SK-N-SH treated with all-trans-retinoic acid at 6 μM for 48 hours (cell line): ENCODE results near the gene MIOX.

Experiments
- CSDC2 ChIP-seq: fragments of 250-450 bp; sonication (Bioruptor Pico); IDR thresholded peaks from 2 replicates; pipeline ENCODE4 v1.5.0; 2020; ENCODE audit warnings: mild to moderate bottlenecking, moderate library complexity
- OSR1 ChIP-seq: fragments of 250-450 bp; sonication (Bioruptor Pico); IDR thresholded peaks from 2 replicates; pipeline ENCODE4 v1.8.0; 2022; ENCODE audit warnings: moderate library complexity, mild to moderate bottlenecking, inconsistent platforms
- TOX ChIP-seq: fragments of 250-450 bp; sonication (Bioruptor Pico); IDR thresholded peaks from 2 replicates; pipeline ENCODE4 v1.8.0; 2021; ENCODE audit warnings: mild to moderate bottlenecking, moderate library complexity, borderline replicate concordance
- ZC3H10 ChIP-seq: fragments of 250-450 bp; sonication (Bioruptor Pico); IDR thresholded peaks from 2 replicates; pipeline ENCODE4 v1.5.1; 2021; ENCODE audit warnings: mild to moderate bottlenecking, moderate library complexity
- ZFP3 ChIP-seq: fragments of 250-450 bp; sonication (Bioruptor Pico); IDR thresholded peaks from 2 replicates; pipeline ENCODE4 v1.5.0; 2020; ENCODE audit warnings: mild to moderate bottlenecking, moderate library complexity
- ZFP30 ChIP-seq: fragments of 450-650 bp; formaldehyde crosslinking; IDR thresholded peaks from 2 replicates; pipeline ENCODE4 v1.5.0; 2022; ENCODE audit warnings: mild to moderate bottlenecking, moderate library complexity
- ZNF565 ChIP-seq: fragments of 450-650 bp; formaldehyde crosslinking; conservative IDR thresholded peaks from 2 replicates; pipeline ENCODE4 v1.5.0; 2020; ENCODE audit warnings: low read depth, mild to moderate bottlenecking, moderate library complexity
- ZNF70 ChIP-seq: fragments of 450-650 bp; formaldehyde crosslinking; IDR thresholded peaks from 2 replicates; pipeline ENCODE4 v1.5.0; 2020; ENCODE audit warnings: mild to moderate bottlenecking, moderate library complexity
- TF ChIP-seq, protein P1 (sequence below): fragments of 250-450 bp; sonication (Bioruptor Pico); IDR thresholded peaks from 2 replicates; pipeline ENCODE4 v1.5.1; 2021; ENCODE audit warnings: mild to moderate bottlenecking, moderate library complexity
- TF ChIP-seq, protein P2 (sequence below): fragments of 250-450 bp; sonication (Bioruptor Pico); IDR thresholded peaks from 2 replicates; pipeline ENCODE4 v1.8.0; 2020; ENCODE audit warnings: mild to moderate bottlenecking, moderate library complexity, borderline replicate concordance
- TF ChIP-seq, protein P3 (sequence below): fragments of 250-450 bp; sonication (Bioruptor Pico); IDR thresholded peaks from 2 replicates; pipeline ENCODE4 v1.8.0; 2021; ENCODE audit warnings: low read depth, mild to moderate bottlenecking, moderate library complexity, borderline replicate concordance

DNA sequence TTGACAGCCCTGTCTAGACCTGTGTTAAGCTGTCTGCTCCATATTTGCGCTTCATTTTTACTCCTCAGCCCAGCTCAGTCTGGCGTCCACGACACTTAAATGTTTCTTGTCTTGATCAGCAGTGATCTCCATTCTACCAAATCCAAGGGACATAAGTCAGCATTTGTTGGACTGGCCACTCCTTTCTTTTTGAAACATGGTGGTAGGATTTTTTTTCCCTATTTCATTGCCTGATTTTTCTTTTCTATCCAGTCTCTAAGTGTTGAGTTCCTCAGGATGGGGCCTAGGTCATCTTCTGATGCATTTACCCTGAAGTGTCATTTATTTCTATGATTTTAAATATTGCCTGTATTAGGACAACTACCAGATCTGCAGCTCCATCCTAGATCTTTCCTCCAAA lies 22.2 kb downstream of the MIOX start:
- no peak for TF ChIP-seq ZFP3
- TF ChIP-seq OSR1 (CRISPR knock-in tag), result no peak
- TF ChIP-seq, protein P1, sequence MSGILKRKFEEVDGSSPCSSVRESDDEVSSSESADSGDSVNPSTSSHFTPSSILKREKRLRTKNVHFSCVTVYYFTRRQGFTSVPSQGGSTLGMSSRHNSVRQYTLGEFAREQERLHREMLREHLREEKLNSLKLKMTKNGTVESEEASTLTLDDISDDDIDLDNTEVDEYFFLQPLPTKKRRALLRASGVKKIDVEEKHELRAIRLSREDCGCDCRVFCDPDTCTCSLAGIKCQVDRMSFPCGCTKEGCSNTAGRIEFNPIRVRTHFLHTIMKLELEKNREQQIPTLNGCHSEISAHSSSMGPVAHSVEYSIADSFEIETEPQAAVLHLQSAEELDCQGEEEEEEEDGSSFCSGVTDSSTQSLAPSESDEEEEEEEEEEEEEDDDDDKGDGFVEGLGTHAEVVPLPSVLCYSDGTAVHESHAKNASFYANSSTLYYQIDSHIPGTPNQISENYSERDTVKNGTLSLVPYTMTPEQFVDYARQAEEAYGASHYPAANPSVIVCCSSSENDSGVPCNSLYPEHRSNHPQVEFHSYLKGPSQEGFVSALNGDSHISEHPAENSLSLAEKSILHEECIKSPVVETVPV, result no peak
- no peak for TF ChIP-seq CSDC2 (CRISPR knock-in tag)
- no peak for TF ChIP-seq TOX
- TF ChIP-seq, protein P2, sequence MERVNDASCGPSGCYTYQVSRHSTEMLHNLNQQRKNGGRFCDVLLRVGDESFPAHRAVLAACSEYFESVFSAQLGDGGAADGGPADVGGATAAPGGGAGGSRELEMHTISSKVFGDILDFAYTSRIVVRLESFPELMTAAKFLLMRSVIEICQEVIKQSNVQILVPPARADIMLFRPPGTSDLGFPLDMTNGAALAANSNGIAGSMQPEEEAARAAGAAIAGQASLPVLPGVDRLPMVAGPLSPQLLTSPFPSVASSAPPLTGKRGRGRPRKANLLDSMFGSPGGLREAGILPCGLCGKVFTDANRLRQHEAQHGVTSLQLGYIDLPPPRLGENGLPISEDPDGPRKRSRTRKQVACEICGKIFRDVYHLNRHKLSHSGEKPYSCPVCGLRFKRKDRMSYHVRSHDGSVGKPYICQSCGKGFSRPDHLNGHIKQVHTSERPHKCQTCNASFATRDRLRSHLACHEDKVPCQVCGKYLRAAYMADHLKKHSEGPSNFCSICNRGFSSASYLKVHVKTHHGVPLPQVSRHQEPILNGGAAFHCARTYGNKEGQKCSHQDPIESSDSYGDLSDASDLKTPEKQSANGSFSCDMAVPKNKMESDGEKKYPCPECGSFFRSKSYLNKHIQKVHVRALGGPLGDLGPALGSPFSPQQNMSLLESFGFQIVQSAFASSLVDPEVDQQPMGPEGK (CRISPR knock-in tag), result no peak
- TF ChIP-seq ZNF70, result no peak
- TF ChIP-seq ZNF565 (CRISPR knock-in tag), result no peak
- TF ChIP-seq, protein P3, sequence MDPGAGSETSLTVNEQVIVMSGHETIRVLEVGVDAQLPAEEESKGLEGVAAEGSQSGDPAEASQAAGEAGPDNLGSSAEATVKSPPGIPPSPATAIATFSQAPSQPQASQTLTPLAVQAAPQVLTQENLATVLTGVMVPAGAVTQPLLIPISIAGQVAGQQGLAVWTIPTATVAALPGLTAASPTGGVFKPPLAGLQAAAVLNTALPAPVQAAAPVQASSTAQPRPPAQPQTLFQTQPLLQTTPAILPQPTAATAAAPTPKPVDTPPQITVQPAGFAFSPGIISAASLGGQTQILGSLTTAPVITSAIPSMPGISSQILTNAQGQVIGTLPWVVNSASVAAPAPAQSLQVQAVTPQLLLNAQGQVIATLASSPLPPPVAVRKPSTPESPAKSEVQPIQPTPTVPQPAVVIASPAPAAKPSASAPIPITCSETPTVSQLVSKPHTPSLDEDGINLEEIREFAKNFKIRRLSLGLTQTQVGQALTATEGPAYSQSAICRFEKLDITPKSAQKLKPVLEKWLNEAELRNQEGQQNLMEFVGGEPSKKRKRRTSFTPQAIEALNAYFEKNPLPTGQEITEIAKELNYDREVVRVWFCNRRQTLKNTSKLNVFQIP (CRISPR knock-in tag), result no peak
- TF ChIP-seq ZFP30, result no peak
- TF ChIP-seq ZC3H10, result no peak
